Choroid plexus epithelial cell (primary cell): ENCODE results near the gene TNFAIP3.
A peak's percentile ranks its signal among the peaks of the same experiment; 100 is the strongest.

ENCODE experiments used
- DNase-seq: peaks from one replicate; pipeline ENCODE4 v3.0.0-alpha.2; 2010; ENCODE audit warnings: low read depth
- H3K4me3 ChIP-seq: 2 replicates; pipeline ENCODE4 v1.5.1; 2011; ENCODE audit warnings: low read depth, mild to moderate bottlenecking, control low read depth, low read length, moderate library complexity
- CTCF ChIP-seq: conservative IDR thresholded peaks from 2 replicates; pipeline ENCODE4 v1.5.1; 2011; ENCODE audit warnings: low read depth, mild to moderate bottlenecking, control low read depth, inconsistent platforms, low read length, moderate library complexity

The TNFAIP3 gene

GRCh38 chr6:137925141-137925698, 58.2 kb downstream of the TNFAIP3 start:
- H3K4me3 ChIP-seq, result no peak overlapping the region
- no peak for TF ChIP-seq CTCF
- no peak for DNase-seq

- peak; percentile 73 for DNase-seq
These were observed 59.2 kb downstream of the TNFAIP3 start for GRCh38 chr6:137926207-137926731.

GRCh38 chr6:137926985-137927384, 59.9 kb downstream of the TNFAIP3 start:
- DNase-seq, result no peak
- no peak for TF ChIP-seq CTCF
- no peak overlapping the region for H3K4me3 ChIP-seq

More at GRCh38 chr6:137926207-137926731, 59.2 kb downstream of the TNFAIP3 start:
- no peak for TF ChIP-seq CTCF
- H3K4me3 ChIP-seq, result no peak overlapping the region

GRCh38 chr6:137927777-137928218, 60.7 kb downstream of the TNFAIP3 start:
- no peak for TF ChIP-seq CTCF
- peak; percentile 52 for DNase-seq
- no peak overlapping the region for H3K4me3 ChIP-seq

GRCh38 chr6:137928286-137928685, 61.2 kb downstream of the TNFAIP3 start:
- no peak for DNase-seq
- no peak for TF ChIP-seq CTCF
- no peak overlapping the region for H3K4me3 ChIP-seq

GRCh38 chr6:137931849-137932465, 64.9 kb downstream of the TNFAIP3 start:
- no peak for TF ChIP-seq CTCF
- no peak overlapping the region for H3K4me3 ChIP-seq
- DNase-seq, result no peak
